IMR-90 (cell line): ENCODE results near the gene COPS7B. TPM values are rescaled to one million over a fixed set of nuclear protein-coding genes. Genes with fewer than 3 reads are reported as not detected.

Experiments used
- ATAC-seq: fragments of 200-7000 bp; cut with Tn5 transposase; 2 replicates; pipeline ENCODE4 v1.9.1; 2020; ENCODE audit warnings: low read depth, mild to moderate bottlenecking, moderate library complexity
- BruUV-seq: library from RNA; stranded (reverse); fragments of 400-500 nt; replicated peaks from 2 replicates; lab custom pipeline; 2021; lab: Mats Ljungman, UMichigan
- CTCF ChIA-PET: fragments of 300-600 bp; formaldehyde crosslinking; extraction: SDS; loops from one replicate; lab custom pipeline; 2021; ENCODE audit warnings: antibody characterized with exemption; lab: Yijun Ruan, JAX
- POLR2A ChIA-PET: fragments of 300-600 bp; sonication (Branson Sonifier 250); formaldehyde crosslinking; loops from one replicate; lab custom pipeline; 2022; ENCODE audit warnings: antibody characterized with exemption; ENCODE audit not compliant: unreplicated experiment; lab: Charles Lee
- DNase-seq: peaks from one replicate; pipeline ENCODE4 v3.0.0; 2013
- H2AFZ ChIP-seq: replicated peaks from 2 replicates; pipeline ENCODE3; 2013; ENCODE audit warnings: low read length, mild to moderate bottlenecking; ENCODE audit not compliant: poor library complexity
- H2AK5ac ChIP-seq: 2 replicates; pipeline ENCODE4 v1.6.1; 2013; ENCODE audit warnings: low read depth, low read length, inconsistent platforms
- H2AK9ac ChIP-seq: replicated peaks from 2 replicates; pipeline ENCODE3; 2013; ENCODE audit warnings: mild to moderate bottlenecking, low read depth, low read length, moderate library complexity; ENCODE audit not compliant: poor library complexity
- H2BK120ac ChIP-seq: 2 replicates; pipeline ENCODE4 v1.6.1; 2013; ENCODE audit warnings: low read depth, low read length, inconsistent platforms
- H2BK15ac ChIP-seq: 3 replicates; pipeline ENCODE4 v1.6.1; 2013; ENCODE audit warnings: low read depth, low read length, inconsistent platforms
- H2BK20ac ChIP-seq: 2 replicates; pipeline ENCODE4 v1.6.1; 2013; ENCODE audit warnings: low read depth, mild to moderate bottlenecking, inconsistent platforms, low read length, moderate library complexity
- H2BK5ac ChIP-seq: 2 replicates; pipeline ENCODE4 v1.6.1; 2013; ENCODE audit warnings: mild to moderate bottlenecking, low read depth, low read length, inconsistent platforms; ENCODE audit not compliant: poor library complexity, severe bottlenecking
- H3K14ac ChIP-seq: replicated peaks from 2 replicates; pipeline ENCODE4 v1.6.1; 2013; ENCODE audit warnings: low read depth, low read length, inconsistent platforms
- H3K18ac ChIP-seq: 2 replicates; pipeline ENCODE4 v1.6.1; 2013; ENCODE audit warnings: low read depth, low read length, control low read depth
- H3K23ac ChIP-seq: 2 replicates; pipeline ENCODE4 v1.6.1; 2013; ENCODE audit warnings: low read depth, low read length, inconsistent platforms
- H3K27ac ChIP-seq: 2 replicates; pipeline ENCODE4 v1.5.1; 2013; ENCODE audit warnings: mild to moderate bottlenecking, control low read depth, low read length; ENCODE audit not compliant: insufficient read depth
- H3K27me3 ChIP-seq: 2 replicates; pipeline ENCODE4 v1.6.1; 2013; ENCODE audit warnings: low read length; ENCODE audit not compliant: control insufficient read depth, insufficient read depth
- H3K36me3 ChIP-seq: 2 replicates; pipeline ENCODE4 v1.6.1; 2013; ENCODE audit warnings: low read length, mixed read lengths; ENCODE audit not compliant: control insufficient read depth, insufficient read depth
- H3K4ac ChIP-seq: 2 replicates; pipeline ENCODE4 v1.6.1; 2013; ENCODE audit warnings: low read depth, low read length, inconsistent platforms
- H3K4me1 ChIP-seq: 2 replicates; pipeline ENCODE4 v1.6.1; 2013; ENCODE audit warnings: low read length, mixed read lengths; ENCODE audit not compliant: control insufficient read depth, insufficient read depth
- H3K4me2 ChIP-seq: 2 replicates; pipeline ENCODE4 v1.6.1; 2013; ENCODE audit warnings: low read depth, mild to moderate bottlenecking, control low read depth, low read length, moderate library complexity
- H3K4me3 ChIP-seq: 2 replicates; pipeline ENCODE4 v1.5.1; 2013; ENCODE audit warnings: low read depth, mild to moderate bottlenecking, control low read depth, low read length, moderate library complexity; ENCODE audit not compliant: insufficient read depth
- H3K56ac ChIP-seq: 2 replicates; pipeline ENCODE4 v1.6.1; 2013; ENCODE audit warnings: low read length, inconsistent platforms; ENCODE audit not compliant: insufficient read depth; ENCODE audit errors: extremely low read depth
- H3K79me1 ChIP-seq, 2 experiments: 2 replicates each; pipeline ENCODE4 v1.6.1; 2013; ENCODE audit warnings: low read length in 2 of 2, inconsistent platforms in 1 of 2, low read depth in 1 of 2
- H3K9ac ChIP-seq: 2 replicates; pipeline ENCODE4 v1.6.1; 2013; ENCODE audit warnings: low read depth, low read length, control low read depth
- H3K9me1 ChIP-seq: 2 replicates; pipeline ENCODE4 v1.6.1; 2013; ENCODE audit warnings: low read length, inconsistent platforms; ENCODE audit not compliant: insufficient read depth
- H3K9me3 ChIP-seq: 2 replicates; pipeline ENCODE4 v1.6.1; 2013; ENCODE audit warnings: low read length; ENCODE audit not compliant: control insufficient read depth, insufficient read depth
- H4K20me1 ChIP-seq: 2 replicates; pipeline ENCODE4 v1.6.1; 2013; ENCODE audit warnings: low read length, inconsistent platforms; ENCODE audit not compliant: insufficient read depth
- H4K5ac ChIP-seq: 2 replicates; pipeline ENCODE4 v1.6.1; 2013; ENCODE audit warnings: mild to moderate bottlenecking, low read depth, low read length, control low read depth
- H4K8ac ChIP-seq, 2 experiments: 2 replicates each; pipeline ENCODE4 v1.6.1; 2013; ENCODE audit warnings: low read depth in 2 of 2, low read length in 2 of 2, control low read depth in 1 of 2, inconsistent platforms in 1 of 2
- H4K91ac ChIP-seq: 2 replicates; pipeline ENCODE4 v1.6.1; 2013; ENCODE audit warnings: low read depth, low read length, inconsistent platforms; ENCODE audit not compliant: insufficient read depth
- BHLHE40 ChIP-seq: fragments of 150-350 bp; IDR thresholded peaks from 2 replicates; pipeline ENCODE4 v1.6.1; 2016; ENCODE audit warnings: mild to moderate bottlenecking, low read depth, low read length
- CHD1 ChIP-seq: IDR thresholded peaks from 2 replicates; pipeline ENCODE4 v1.6.1; 2012; ENCODE audit warnings: low read depth, low read length, improper control_type of control experiment
- FOS ChIP-seq: fragments of 150-350 bp; IDR thresholded peaks from 2 replicates; pipeline ENCODE4 v1.6.1; 2016; ENCODE audit warnings: low read depth, low read length
- MAFK ChIP-seq: IDR thresholded peaks from 2 replicates; pipeline ENCODE4 v1.6.1; 2012; ENCODE audit warnings: low read depth, low read length, improper control_type of control experiment
- RCOR1 ChIP-seq: IDR thresholded peaks from 2 replicates; pipeline ENCODE4 v1.6.1; 2012; ENCODE audit warnings: mild to moderate bottlenecking, low read length, improper control_type of control experiment; ENCODE audit not compliant: insufficient replicate concordance
- WGBS, 2 experiments: methylation state at CpG; one replicate each; pipeline versions ENCODE4 v1.1.5 to v1.1.7; 2013; ENCODE audit warnings: missing lambda C conversion rate in 2 of 2; ENCODE audit not compliant: insufficient read length in 1 of 2; ENCODE audit errors: extremely low coverage in 2 of 2; 5-methylcytosine and 5-hydroxymethylcytosine counted together
- dilution Hi-C: fragments of 300-500 bp; cut with HindIII; formaldehyde crosslinking; loops from one replicate; pipeline ENCODE4 v1.14.3; 2018; ENCODE audit warnings: low sequenced_read_pairs; ENCODE audit not compliant: unreplicated experiment
- in situ Hi-C: fragments of 300-500 bp; cut with MboI; formaldehyde crosslinking; loops from 3 replicates; pipeline ENCODE4 v1.14.3; 2019; ENCODE audit warnings: low sequenced_read_pairs, inconsistent platforms, mixed read lengths
- intact Hi-C: fragments of 100-400 bp; cut with micrococcal nuclease; formaldehyde crosslinking; loops from 2 replicates; pipeline ENCODE4 v1.10.0; 2022
- polyA plus RNA-seq, 3 experiments: library from polyadenylated mRNA; depleted of rRNA; stranded (reverse); fragments of >200 nt; gene quantifications; 2 replicates each; pipeline ENCODE4 v1.2.3, GENCODE V29; 2012; ENCODE audit warnings: low replicate concordance in 1 of 3
- total RNA-seq: library from RNA; depleted of rRNA; stranded (reverse); fragments of >200 nt; gene quantifications from 2 replicates; pipeline ENCODE4 v1.2.3, GENCODE V29; 2012
- TF ChIP-seq, protein P1 (sequence below): fragments of 150-350 bp; IDR thresholded peaks from 2 replicates; pipeline ENCODE4 v1.6.1; 2017; ENCODE audit warnings: mild to moderate bottlenecking, antibody characterized with exemption, low read length, low read depth

COPS7B gene
- total and polyA plus RNA-seq, 2 of the 4 experiments (the other 2 are of a cell fraction), result 23.1 to 54.1 TPM

DNA sequence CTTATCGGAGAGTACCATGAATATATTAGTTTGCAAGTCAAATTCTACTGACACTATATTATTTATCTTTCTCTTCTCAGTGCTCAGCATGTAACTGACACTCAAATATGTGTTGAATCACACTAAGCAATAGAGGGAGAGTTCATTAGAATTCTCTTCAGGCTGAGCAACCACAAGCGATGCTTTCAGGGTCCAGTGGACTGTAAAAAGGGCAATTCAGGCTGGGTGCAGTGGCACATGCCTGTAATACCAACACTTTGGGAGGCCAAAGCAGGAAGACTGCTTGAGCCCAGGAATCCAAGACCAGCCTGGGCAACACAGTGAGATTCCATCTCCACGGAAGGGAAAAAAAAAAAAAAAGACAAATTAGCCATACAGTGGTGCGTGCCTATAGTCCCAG, 21.5 kb upstream of the COPS7B start:
- Histone ChIP-seq H2BK20ac (no peak overlapping the region), H4K20me1 (no peaks in the 10 kb centered on the region), H3K4me2 (no peak overlapping the region), H2BK120ac (no peak overlapping the region), H2AFZ (no peak overlapping the region), H2AK9ac (no peak overlapping the region), H3K56ac (no peak overlapping the region), H3K27me3 (no peaks in the 10 kb centered on the region), H3K23ac (no peak overlapping the region), H3K9me1 (no peaks in the 10 kb centered on the region; the same call in 1 of the 2 replicates), H3K4me3 (no peak overlapping the region), H3K79me1 (peaks cover 3 to 11% of the 10 kb centered on the region in 2 experiments; a peak in 2 of 4 replicates), H3K9ac (no peak overlapping the region), H3K27ac (no peak overlapping the region), H3K14ac (no peak overlapping the region), H2BK5ac (no peak overlapping the region), H4K8ac (no peak overlapping the region), H4K5ac (no peak overlapping the region), H3K18ac (no peak overlapping the region), H3K4ac (no peak overlapping the region), H3K9me3 (no peaks in the 10 kb centered on the region), H3K4me1 (peaks cover 4% of the 10 kb centered on the region), H4K91ac (no peak overlapping the region), H3K36me3 (no peaks in the 10 kb centered on the region), H2BK15ac (no peak overlapping the region), H2AK5ac (no peak overlapping the region)
- POLR2A ChIA-PET, result no interaction called here
- no TSS peak for BruUV-seq
- CTCF ChIA-PET, result no interaction called here
- DNase-seq, result no peak
- 100% methylated on average over 1 of the region's 4 CpGs; no CpG with 5 or more reads in 1 of the 2 experiments for WGBS, 2 experiments
- intact Hi-C loops (no loop called here), in situ Hi-C loops (no loop called here), dilution Hi-C loops (no loop called here)
- no peak for TF ChIP-seq CHD1
- TF ChIP-seq BHLHE40, result no peak
- TF ChIP-seq FOS, result no peak
- no peak for TF ChIP-seq MAFK
- no peak for TF ChIP-seq RCOR1
- TF ChIP-seq, protein P1, sequence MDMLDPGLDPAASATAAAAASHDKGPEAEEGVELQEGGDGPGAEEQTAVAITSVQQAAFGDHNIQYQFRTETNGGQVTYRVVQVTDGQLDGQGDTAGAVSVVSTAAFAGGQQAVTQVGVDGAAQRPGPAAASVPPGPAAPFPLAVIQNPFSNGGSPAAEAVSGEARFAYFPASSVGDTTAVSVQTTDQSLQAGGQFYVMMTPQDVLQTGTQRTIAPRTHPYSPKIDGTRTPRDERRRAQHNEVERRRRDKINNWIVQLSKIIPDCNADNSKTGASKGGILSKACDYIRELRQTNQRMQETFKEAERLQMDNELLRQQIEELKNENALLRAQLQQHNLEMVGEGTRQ, result no peak
- peak; percentile 35; the same call in 1 of the 2 replicates for ATAC-seq
